ENCODE results near the gene ZNF778.

ZNF778 gene

GRCh38 chr16:89194340-89195311, 22.9 kb upstream of the ZNF778 start:
- DNase-seq, result no peak

GRCh38 chr16:89195521-89196171, 21.9 kb upstream of the ZNF778 start:
- DNase-seq, result no peak

- DNase-seq, result no peak
These were observed 20.4 kb upstream of the ZNF778 start for GRCh38 chr16:89197033-89197632.

- no peak for DNase-seq
These were observed 19.7 kb upstream of the ZNF778 start for GRCh38 chr16:89197633-89198416.

- DNase-seq, result no peak
These were observed 18.9 kb upstream of the ZNF778 start for GRCh38 chr16:89198417-89199240.

- DNase-seq, result no peak
These were observed 18.0 kb upstream of the ZNF778 start for GRCh38 chr16:89199241-89200123.

GRCh38 chr16:89200124-89200849, 17.2 kb upstream of the ZNF778 start, which contains the start of gene SLC22A31:
SLC22A31 (minus strand) TSS chr16:89200537; CDS start chr16:89200501, 36 bp downstream.
- DNase-seq, result no peak

GRCh38 chr16:89200850-89201411, 16.6 kb upstream of the ZNF778 start:
- no peak for DNase-seq

- DNase-seq, result peak; percentile 66 to 78
These were observed 15.8 kb upstream of the ZNF778 start for GRCh38 chr16:89201439-89202377.

GRCh38 chr16:89202422-89203215, 14.9 kb upstream of the ZNF778 start:
- no peak for DNase-seq

GRCh38 chr16:89207993-89208392, 9.5 kb upstream of the ZNF778 start:
- no peak for DNase-seq

GRCh38 chr16:89209522-89210044, 7.9 kb upstream of the ZNF778 start:
- DNase-seq, result no peak

GRCh38 chr16:89210165-89210903, 7.2 kb upstream of the ZNF778 start:
- peak in 1 of 2 experiments; percentile 52 for DNase-seq

GRCh38 chr16:89210904-89211515, 6.5 kb upstream of the ZNF778 start:
- DNase-seq, result peak; percentile 99

- peak; percentile 76 to 83 for DNase-seq
These were observed 977 bp upstream of the ZNF778 start for GRCh38 chr16:89216315-89217137.
